HG03159 (cell line): ENCODE data around the gene MLXIP.

Experiments used
- ATAC-seq: cut with Tn5 transposase; IDR thresholded peaks from one replicate; pipeline ENCODE4 v1.9.1; 2021; ENCODE audit warnings: mild to moderate bottlenecking, moderate library complexity; ENCODE audit not compliant: unreplicated experiment

MLXIP gene

DNA sequence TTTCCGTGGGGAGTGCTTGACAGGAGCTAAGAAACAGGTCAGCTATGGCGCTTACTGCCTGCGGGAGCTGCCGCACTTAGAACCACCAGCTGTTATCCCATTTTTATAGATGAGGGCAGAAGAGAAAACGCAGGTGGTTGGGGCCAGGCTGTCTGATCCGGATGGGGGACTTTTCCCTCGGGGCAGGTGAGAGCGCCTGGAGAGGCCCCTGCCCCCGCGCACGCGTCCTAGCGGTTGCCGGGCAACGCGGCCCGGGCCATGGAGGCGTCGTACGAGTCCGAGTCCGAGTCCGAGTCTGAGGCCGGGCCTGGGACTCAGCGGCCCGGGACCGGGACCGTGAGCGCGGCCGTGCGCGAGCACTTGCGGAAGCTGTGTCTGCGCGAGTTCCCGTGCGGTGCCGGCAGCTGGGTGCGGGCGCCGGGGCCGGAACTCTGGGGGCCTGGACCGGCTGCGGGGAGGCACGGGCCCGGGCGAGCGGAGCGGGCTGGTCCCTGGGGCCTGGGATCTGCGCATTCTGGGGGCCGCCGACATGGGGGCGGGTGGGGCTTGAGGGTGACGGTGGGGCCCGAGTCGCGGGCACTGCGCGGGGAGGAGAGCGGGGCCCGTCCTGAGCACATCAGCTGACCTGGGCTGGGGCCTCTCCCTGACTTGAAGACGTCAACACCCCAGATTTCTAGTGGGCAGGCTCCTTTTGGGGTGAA lies 104.5 kb downstream of the MLXIP start, which contains the start of gene LRRC43:
Gene LRRC43, plus strand, starts transcription at position 237 of the 701 bp plus-strand sequence. Its CDS starts 22 bp downstream, at position 259.
- ATAC-seq = no peak

DNA sequence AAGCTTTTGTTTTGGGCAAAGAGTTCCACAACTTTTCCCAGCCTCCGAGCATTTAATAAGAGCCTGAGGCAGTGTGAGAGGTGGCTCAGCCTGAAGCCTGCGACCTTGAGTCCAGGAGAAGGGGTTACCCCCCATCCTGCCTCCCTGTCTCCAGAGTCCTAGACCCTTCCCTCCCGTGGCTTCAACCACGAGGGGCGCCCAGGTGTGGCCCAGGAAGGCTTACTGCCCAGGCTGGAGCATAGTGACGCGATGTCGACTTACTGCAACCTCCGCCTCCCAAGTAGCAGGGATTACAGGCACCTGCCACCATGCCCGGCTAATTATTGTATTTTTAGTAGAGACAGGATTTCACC lies 105.0 kb downstream of the MLXIP start:
- ATAC-seq = no peak

DNA sequence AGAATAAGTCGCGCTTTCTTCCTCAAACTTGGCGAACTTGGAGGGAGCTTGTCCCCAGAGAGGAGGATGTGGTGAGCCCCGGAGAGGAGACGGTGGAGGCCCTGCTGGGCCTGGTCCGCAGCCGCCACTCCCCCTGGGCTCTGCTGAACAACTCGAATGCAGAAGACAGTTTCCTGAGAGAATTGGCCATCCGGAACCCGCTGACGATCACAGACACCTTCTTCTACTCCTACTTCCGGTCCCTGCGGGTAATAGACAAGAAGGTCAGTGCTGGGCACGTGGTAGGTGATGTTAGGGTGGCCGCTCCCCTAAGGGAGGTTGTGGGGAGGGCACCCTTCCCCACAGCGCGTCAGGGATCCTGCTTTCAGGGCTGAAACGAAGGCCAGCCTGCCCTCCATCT lies 106.0 kb downstream of the MLXIP start:
- no peak for ATAC-seq

DNA sequence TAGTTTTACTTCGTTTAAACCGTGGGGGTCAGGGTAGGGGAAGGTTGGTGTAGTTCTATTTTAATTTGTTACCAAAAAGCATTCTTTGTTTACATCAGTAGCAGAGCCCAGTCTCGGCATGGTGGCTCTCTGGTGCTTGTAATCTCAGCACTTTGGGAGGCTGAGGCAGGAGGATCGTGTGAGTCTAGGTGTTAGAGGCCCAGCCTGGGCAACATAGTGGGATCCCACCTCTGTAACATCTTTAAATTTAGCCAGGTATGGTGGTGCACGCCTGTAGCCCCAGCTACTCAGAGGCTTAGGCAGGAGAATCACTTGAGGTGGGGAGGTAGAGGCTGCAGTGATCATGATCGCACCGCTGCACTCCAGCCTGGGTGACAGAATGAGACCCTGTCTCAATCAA lies 106.5 kb downstream of the MLXIP start:
- ATAC-seq = no peak

DNA sequence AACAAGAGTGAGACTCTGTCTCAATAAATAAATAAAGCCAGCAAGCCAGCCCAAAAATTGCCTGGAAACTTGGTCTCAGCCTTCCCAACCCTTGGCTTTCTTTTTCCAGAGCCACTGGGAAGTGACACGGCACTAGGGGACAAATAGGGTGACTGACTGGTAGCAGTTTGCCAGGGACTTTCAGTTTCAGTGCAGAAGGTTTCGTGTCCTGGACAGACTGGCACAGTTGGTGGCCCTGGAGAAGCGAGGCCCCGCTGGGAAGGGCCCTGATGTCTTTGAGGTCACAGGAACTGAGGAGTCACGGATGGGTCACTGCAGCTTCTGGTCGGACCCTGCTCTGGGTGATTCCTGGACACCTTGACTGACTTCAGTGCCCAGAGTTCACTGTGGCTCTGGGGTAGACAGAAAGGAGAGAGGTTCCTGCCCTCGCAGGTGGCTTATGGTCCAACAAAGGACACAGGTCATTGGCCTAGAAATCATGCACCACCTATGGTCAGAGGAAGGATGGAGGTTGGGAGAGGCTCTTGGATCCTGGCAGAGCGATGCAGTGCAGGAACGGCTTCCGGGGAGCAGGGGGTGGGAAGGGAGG lies 107.0 kb downstream of the MLXIP start:
- no peak for ATAC-seq

DNA sequence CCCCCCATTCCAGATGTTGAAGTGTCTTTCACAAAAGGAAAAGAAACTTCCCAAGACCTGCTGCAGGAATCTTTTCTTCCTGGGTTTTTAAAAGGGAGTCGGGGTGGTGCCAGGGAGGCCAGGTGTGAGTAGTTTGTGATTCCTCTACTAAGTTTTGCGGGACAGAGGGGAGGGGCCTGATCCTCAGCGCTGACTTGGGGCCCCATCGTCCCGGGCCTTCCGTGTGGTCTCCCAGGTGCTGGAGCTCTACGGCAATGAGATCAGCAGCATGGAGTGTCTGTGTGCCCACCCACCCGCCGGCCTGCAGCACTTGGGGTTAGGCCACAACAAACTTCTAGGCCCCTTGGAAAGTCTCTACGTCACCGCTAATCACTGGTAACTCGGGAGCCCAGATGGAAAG lies 108.9 kb downstream of the MLXIP start:
- no peak for ATAC-seq

DNA sequence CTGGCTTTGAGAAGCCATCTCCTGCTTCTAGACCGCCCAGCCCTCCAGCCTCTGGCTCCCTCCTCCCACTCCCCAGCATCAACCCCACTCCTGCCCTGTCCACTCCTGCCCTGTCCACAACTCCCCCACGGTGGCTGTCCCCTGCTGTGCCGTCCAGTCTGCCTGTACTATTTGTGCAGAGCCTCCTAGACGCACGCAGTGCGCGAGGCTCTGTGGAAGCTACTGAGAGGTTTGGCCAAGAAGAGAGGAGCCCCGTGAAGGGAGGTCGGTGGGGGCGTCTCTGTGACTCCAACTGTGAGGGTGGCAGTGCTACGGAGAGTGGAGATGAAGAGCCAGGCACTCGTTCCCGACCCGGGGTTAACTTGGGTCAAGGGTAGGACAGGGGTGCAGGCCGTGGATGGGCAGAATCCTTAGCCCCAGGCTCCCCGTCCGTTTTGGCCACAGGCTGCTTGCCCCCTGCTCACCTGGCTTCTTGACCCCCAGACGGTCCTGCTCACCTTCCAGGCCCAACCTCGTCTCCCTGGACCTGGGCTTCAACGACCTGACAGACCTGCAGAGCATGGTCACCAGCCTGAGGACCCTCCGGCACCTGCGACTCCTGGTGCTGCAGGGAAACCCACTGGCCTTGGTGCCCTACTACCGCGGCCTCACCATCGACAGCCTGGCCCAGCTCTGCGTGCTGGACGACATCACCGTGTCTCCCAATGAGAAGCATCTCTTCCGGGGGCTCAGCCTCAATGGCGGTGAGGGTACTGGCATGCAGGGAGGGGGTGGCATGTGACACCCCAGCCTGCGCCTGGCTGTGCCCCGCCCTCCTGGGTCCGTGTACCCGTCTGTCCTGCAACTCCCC lies 111.3 kb downstream of the MLXIP start:
- no peak for ATAC-seq

DNA sequence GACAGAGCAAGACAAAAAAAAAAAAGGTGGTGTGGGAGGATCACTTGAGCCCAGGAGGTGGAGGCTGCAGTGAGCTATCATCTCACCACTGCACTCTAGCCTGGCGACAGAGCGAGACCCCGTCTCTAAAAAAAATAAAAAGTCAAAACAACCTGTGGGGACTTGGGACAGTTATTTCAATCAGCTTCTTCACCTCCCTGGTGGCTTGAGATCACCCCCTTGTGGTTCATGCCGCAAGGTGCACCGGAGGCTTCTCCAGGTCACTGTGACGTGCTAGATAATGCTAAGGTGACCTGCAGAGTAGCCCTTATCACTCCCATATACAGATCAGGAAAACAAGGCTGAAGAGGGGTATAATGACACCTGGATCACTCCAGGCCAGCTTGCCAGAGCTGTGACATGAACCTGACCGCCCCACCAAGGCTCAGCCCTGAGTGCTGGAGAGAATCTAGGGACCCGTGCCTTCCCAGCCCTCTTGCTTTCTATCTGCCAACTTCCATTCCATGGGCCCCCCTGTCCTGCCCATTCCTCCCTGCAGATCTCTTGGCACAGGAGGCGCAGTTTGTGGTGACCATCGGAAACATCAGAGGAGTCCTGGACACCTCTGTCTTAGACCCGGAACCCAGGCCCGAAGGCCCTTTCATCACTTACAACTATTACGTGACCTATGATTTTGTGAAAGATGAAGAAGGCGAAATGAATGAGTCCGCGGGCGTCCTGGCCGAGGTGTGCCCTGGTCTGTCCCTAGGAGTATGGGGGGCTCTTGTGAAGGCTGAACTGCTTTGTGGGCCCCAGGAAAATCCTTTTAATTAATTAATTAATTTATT lies 112.5 kb downstream of the MLXIP start:
- ATAC-seq = no peak

DNA sequence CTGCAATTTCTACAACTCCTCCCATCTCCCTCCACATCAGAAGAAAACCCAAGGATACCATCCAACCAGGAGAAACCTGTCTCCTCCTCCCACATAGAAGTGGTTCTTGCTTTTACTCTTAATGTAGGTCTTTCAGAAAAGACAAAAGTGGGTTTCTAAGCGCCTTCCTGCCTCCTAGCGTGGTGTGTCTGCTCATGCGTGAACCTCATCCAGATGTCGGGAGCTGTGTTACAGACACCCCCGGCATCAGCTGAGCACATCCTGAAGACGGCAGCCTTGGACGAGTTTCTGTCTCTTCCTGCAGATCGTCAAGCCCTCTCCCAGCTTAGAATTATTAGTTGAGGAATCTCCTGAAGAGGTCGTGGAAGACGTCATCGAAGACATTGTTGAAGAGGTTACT lies 113.9 kb downstream of the MLXIP start:
- ATAC-seq = no peak

DNA sequence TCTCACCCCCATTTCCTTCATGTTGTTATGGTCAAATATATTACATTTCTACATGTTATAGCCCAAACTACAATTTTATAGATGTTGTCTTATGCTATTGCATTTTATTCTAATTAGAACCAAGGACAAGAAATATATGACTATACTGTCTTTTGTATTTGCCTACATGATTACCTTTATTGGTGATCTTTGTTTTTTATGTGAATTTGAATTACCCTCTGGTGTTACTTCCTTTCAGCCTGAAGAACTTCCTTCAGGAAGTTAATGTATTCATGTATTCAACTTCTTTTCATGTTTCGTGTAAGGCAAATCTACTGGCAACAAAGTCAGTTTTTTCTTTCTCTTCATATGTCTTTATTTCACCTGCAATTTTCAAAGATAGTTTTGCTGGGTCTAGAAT lies 116.2 kb downstream of the MLXIP start:
- ATAC-seq = no peak

DNA sequence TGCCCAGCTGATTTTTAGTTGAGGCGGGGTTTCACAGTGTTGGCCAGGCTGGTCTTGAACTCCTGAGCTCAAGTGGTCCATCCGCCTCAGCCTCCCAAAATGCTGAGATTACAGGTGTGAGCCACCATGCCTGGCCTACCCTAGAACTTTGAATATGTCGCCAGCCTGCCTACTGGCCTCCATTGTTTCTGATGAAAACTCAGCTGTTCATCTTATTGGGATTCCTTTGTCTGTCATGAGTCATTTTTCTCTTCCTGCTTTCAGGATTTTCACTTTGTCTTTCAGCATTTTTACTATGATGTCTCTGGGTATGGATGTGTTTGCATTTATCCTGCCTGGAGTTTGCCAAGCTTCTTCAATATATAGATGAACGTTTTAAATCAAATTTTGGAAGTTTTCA lies 116.8 kb downstream of the MLXIP start:
- no peak for ATAC-seq
